ENCODE measurements around the gene SEPHS1.
"Not testable (repeated sequence)": the region's sequence is repeated elsewhere in the genome, so short reads cannot be mapped to it uniquely, and the experiment has no call there.

The SEPHS1 gene

DNA sequence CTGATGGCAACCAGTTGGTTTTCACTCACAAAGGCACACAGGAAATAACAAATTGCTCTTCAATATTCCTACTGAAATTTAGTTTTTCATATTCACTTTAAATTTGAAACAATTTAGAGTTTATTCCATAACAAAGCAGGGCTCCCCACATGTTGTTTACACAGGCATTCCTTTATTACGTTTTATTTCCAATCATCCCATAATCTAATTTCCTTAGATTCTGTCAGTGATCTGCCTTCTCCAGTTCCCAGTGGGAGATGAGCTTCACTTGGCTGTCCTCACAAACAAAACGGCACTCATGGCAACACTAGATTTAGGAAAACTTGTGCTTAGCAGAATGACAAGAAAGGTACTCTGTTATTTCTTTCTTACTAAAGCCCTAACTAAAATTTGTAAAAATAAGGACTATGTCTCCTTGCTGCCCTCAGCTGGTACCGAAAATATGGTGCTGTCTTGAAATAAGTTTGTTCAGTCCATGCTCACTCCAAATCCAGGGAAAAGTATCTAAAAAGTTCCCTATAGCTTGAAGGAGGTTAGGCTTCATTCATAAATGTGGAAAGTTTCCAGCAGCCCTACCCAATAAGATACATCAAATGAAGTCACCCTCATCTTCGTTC is 71.2 kb downstream of the SEPHS1 start:
- DNase-seq, result no peak

GRCh38 chr10:13276146-13276545 is 71.9 kb downstream of the SEPHS1 start:
- DNase-seq, result not testable (repeated sequence)

- no peak for DNase-seq
Measured at GRCh38 chr10:13272164-13272571, 75.9 kb downstream of the SEPHS1 start.

DNA sequence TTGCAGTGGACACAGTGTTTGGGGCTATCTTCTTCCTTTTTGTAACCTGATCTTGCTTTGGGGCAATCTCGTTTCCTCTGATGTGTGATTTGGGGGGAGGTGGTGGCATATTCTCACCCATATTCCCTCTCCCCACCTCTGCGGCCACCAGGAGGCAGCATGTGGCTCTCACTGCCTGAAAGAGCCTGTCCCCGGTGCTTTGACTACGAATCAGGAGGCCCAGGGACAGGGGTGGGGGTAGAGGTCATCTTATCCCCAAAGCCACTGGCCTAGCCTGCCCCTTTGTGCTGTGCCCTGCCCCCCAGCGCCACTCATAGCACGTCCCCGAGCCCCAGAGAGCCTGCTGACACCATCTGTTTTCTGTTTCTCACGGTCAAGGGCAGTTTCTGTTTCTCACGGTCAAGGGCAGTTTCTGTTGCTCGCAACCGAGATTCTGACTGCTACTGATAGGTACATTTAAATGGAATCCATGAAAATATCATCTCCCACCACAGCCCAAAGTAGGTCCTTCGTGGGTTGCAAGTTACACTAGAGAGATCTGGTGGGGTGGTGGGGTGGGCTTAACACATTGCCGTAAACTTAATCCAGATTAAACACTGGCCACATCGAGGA is 76.4 kb downstream of the SEPHS1 start:
- no peak for DNase-seq

DNA sequence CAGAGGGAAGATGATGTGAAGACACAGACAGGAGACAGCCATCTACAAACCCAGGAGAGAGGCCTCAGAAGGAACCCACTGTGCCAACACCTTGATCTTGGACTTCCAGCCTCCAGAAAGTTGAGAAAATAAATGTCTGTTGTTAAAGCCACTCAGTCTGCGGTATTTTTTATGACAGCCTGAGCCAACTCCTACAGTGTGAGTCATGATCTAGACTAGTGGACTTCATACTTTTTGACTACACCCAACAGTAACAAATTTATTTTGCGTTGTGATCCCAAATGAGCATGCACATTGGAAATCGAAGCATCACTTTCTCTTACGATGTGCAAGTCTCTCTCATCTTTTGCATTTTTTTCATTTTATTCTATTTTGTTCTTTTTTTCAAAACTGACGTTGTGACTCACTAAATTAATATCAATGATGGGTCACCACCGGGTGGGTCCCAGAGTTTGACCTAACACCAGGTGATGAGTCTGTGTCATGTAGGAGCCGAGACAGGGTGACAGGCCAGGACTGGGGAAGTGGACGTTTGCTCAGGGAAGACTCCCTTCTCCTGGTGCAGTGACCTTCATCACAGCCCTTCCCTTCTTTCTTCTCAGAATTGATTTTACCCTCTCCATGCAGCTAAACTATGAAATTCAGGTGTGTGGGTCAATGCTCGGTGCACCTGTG is 77.1 kb downstream of the SEPHS1 start:
- no peak for DNase-seq

DNA sequence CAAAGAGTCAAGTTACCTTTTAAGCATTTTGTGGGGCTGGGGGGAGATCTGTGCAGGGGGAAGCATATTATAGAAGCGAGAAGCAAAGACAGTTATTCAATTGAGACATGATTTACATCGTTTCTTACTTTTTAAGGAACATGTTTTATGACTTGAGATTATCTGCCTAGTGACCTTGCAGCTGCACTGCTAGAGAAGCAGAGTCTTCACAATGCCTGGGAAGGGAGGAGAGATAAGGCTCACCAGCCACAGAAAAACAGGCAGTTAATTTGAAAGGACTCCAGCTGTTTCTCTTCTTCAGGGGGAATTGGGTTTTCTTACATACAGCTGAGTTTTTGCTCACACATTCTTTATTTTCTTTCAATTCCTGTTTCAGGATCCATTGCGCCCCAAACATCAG is 79.3 kb downstream of the SEPHS1 start:
- no peak for DNase-seq

- no peak for DNase-seq
Measured at GRCh38 chr10:13268310-13268709, 79.8 kb downstream of the SEPHS1 start.

Measured in NCI-H526 treated with DMSO at 0.1 percent for 48 hours (cell line).